ENCODE results near the gene GPR12.

Gene GPR12

DNA sequence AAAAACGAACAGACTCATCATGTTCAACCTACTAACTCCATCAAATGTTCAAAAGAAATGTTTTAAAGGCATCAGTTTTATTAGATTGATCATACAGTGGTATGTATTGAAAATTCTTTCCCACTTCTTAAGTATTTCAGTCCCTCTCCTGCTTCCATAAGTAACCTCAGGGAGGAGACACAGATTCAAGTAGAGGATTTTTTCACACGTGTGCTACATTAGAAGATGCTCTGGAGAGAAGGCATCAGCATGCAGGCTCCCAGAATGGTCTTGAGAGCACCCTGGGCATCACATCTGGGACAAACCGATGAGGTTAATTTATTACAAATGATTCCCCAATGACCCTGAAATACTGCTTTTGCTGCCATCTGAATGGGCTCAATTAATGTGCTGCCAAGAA is 3.6 kb downstream of the GPR12 start:
- Histone ChIP-seq H3K27ac (no peak overlapping the region), H3K4me3 (no peak overlapping the region), H3K36me3 (ENCODE audit: insufficient read depth, low read length) (no peaks in the 10 kb centered on the region), H3K9me3 (ENCODE audit: low read depth, low read length) (no peaks in the 10 kb centered on the region), H3K9ac (ENCODE audit: insufficient read length) (no peak overlapping the region)
- DNase-seq (ENCODE audit: low read depth, low spot score): no peak
- TF ChIP-seq EZH2 (IDR thresholded peaks at IDR 0.05) (peak; percentile 40), POLR2AphosphoS5 (IDR thresholded peaks at IDR 0.05; ENCODE audit: borderline replicate concordance, low read depth, low read length) (no peak)

DNA sequence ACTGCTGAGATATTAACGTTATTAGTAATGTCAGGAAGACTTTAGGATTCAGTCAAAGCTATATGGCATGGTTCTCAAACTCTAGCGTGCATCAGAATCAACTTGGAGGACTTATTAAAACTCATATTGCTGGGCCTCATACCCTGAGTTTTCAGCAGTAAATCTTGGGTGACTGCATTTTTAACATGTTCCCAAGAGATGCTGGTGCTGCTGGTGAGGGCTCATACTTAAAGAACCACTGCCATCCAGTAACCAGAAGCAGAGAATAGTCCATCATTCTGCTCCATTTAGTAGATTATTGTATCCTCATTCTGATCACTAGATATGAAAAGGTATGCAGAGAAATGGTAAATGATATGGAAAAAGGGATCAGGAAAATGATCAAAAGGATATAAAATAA is 7.9 kb downstream of the GPR12 start:
- no peak overlapping the region for H3K27ac ChIP-seq
- no peak overlapping the region for H3K9ac ChIP-seq (ENCODE audit: insufficient read length)
- no peak for TF ChIP-seq FOXP2 (optimal IDR thresholded peaks at IDR 0.05; ENCODE audit: control extremely low read depth, extremely low read length, insufficient read depth)
- H3K4me3 ChIP-seq: no peak overlapping the region
- H3K9me3 ChIP-seq (ENCODE audit: low read depth, low read length): no peaks in the 10 kb centered on the region
- no peak for DNase-seq (ENCODE audit: low read depth, low spot score)
- H3K36me3 ChIP-seq (ENCODE audit: insufficient read depth, low read length): no peaks in the 10 kb centered on the region

- DNase-seq (ENCODE audit: low read depth, low spot score): no peak
- H3K4me3 ChIP-seq: no peak overlapping the region
- TF ChIP-seq POLR2AphosphoS5 (IDR thresholded peaks at IDR 0.05; ENCODE audit: borderline replicate concordance, low read depth, low read length) (no peak), FOXP2 (optimal IDR thresholded peaks at IDR 0.05; ENCODE audit: control extremely low read depth, extremely low read length, insufficient read depth) (no peak), EZH2 (IDR thresholded peaks at IDR 0.05) (no peak)
- H3K27ac ChIP-seq: no peak overlapping the region
- no peak overlapping the region for H3K9ac ChIP-seq (ENCODE audit: insufficient read length)
- H3K36me3 ChIP-seq (ENCODE audit: insufficient read depth, low read length): no peaks in the 10 kb centered on the region
- no peaks in the 10 kb centered on the region for H3K9me3 ChIP-seq (ENCODE audit: low read depth, low read length)
Observed at GRCh38 chr13:26749905-26750304, 10.7 kb downstream of the GPR12 start.

DNA sequence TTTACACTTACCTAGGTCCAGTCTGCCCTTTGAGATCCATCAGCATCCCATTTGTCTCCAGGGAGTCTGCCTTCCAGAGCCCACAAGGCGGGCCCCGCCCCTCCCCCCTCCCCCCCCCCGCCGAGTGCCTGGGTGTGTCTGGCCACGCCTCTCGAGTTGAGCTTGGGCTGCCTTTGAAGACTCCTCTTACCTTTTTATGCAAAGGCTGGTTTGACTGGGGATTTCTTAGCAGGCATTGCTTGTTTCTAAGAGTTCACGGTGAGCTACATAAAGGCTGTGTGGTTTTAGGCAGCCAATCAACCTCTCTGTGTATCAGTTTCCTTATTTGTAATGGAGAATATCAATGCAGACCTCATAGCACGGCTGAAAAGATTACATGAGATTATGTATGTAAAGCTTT is 11.3 kb downstream of the GPR12 start:
- Histone ChIP-seq H3K27ac (no peak overlapping the region), H3K4me3 (no peak overlapping the region), H3K9me3 (ENCODE audit: low read depth, low read length) (no peaks in the 10 kb centered on the region), H3K36me3 (ENCODE audit: insufficient read depth, low read length) (no peaks in the 10 kb centered on the region), H3K9ac (ENCODE audit: insufficient read length) (no peak overlapping the region)
- TF ChIP-seq EZH2 (IDR thresholded peaks at IDR 0.05): no peak
- no peak for TF ChIP-seq FOXP2 (optimal IDR thresholded peaks at IDR 0.05; ENCODE audit: control extremely low read depth, extremely low read length, insufficient read depth)
- no peak for TF ChIP-seq POLR2AphosphoS5 (IDR thresholded peaks at IDR 0.05; ENCODE audit: borderline replicate concordance, low read depth, low read length)
- DNase-seq (ENCODE audit: low read depth, low spot score): no peak

DNA sequence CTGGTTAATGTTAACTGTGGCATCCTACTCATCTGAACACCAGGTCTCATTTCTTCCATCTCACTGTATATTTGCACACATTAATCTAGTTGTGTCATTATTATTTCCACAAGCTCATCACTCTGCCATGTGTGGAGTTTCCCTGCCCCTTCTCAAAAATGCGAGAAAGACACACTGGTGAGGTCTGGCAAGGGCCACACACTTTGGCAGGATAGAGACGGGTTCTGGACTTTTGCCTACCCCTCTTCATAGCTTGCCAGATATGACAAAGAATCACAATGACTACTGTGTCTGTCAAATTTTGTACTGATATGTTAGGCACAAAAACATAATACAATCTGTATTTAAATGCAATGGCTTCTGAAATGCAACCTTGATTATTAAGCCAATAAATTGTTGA is 12.9 kb downstream of the GPR12 start:
- no peak overlapping the region for H3K4me3 ChIP-seq
- H3K9ac ChIP-seq (ENCODE audit: insufficient read length): no peak overlapping the region
- no peaks in the 10 kb centered on the region for H3K9me3 ChIP-seq (ENCODE audit: low read depth, low read length)
- DNase-seq (ENCODE audit: low read depth, low spot score): no peak
- no peak for TF ChIP-seq EZH2 (IDR thresholded peaks at IDR 0.05)
- TF ChIP-seq POLR2AphosphoS5 (IDR thresholded peaks at IDR 0.05; ENCODE audit: borderline replicate concordance, low read depth, low read length): no peak
- no peak for TF ChIP-seq FOXP2 (optimal IDR thresholded peaks at IDR 0.05; ENCODE audit: control extremely low read depth, extremely low read length, insufficient read depth)
- no peaks in the 10 kb centered on the region for H3K36me3 ChIP-seq (ENCODE audit: insufficient read depth, low read length)
- H3K27ac ChIP-seq: no peak overlapping the region

DNA sequence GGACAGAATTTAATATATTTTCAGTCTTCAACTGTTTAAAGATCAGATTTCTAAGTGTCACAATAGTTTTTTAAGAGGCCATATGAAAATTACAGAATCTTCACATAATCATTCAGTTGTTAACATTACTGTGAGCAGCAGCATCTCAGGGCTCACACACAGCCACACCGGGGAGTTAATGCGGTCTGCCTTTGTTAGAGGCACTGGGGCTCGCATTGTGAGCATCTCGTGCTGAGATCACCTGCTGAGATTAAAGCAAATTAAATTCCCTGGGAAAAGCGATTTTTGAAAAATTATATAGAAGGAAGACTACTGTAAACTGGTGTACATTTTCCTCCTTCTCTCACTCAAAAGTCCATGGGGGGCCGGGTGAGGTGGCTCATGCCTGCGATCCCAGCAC is 16.6 kb downstream of the GPR12 start:
- DNase-seq (ENCODE audit: low read depth, low spot score): no peak

GRCh38 chr13:26742691-26743358 is 17.8 kb downstream of the GPR12 start:
- no peak for DNase-seq (ENCODE audit: low read depth, low spot score)
- no peak overlapping the region for H3K4me3 ChIP-seq
- H3K27ac ChIP-seq: no peak overlapping the region
- TF ChIP-seq FOXP2 (optimal IDR thresholded peaks at IDR 0.05; ENCODE audit: control extremely low read depth, extremely low read length, insufficient read depth): no peak
- no peak for TF ChIP-seq POLR2AphosphoS5 (IDR thresholded peaks at IDR 0.05; ENCODE audit: borderline replicate concordance, low read depth, low read length)
- TF ChIP-seq EZH2 (IDR thresholded peaks at IDR 0.05): no peak
- H3K9me3 ChIP-seq (ENCODE audit: low read depth, low read length): no peaks in the 10 kb centered on the region
- H3K36me3 ChIP-seq (ENCODE audit: insufficient read depth, low read length): no peaks in the 10 kb centered on the region
- no peak overlapping the region for H3K9ac ChIP-seq (ENCODE audit: insufficient read length)

More for the DNA sequence above, 16.6 kb downstream of the GPR12 start:
- H3K27ac ChIP-seq: no peak overlapping the region
- no peaks in the 10 kb centered on the region for H3K36me3 ChIP-seq (ENCODE audit: insufficient read depth, low read length)
- no peak overlapping the region for H3K4me3 ChIP-seq
- no peak overlapping the region for H3K9ac ChIP-seq (ENCODE audit: insufficient read length)
- no peaks in the 10 kb centered on the region for H3K9me3 ChIP-seq (ENCODE audit: low read depth, low read length)
- TF ChIP-seq POLR2AphosphoS5 (IDR thresholded peaks at IDR 0.05; ENCODE audit: borderline replicate concordance, low read depth, low read length) (no peak), EZH2 (IDR thresholded peaks at IDR 0.05) (no peak), FOXP2 (optimal IDR thresholded peaks at IDR 0.05; ENCODE audit: control extremely low read depth, extremely low read length, insufficient read depth) (no peak)

GRCh38 chr13:26735677-26736076 is 24.9 kb downstream of the GPR12 start:
- DNase-seq (ENCODE audit: low read depth, low spot score): no peak
- Histone ChIP-seq H3K4me3 (no peak overlapping the region), H3K27ac (no peak overlapping the region), H3K9ac (ENCODE audit: insufficient read length) (no peak overlapping the region), H3K36me3 (ENCODE audit: insufficient read depth, low read length) (no peaks in the 10 kb centered on the region), H3K9me3 (ENCODE audit: low read depth, low read length) (no peaks in the 10 kb centered on the region)
- TF ChIP-seq POLR2AphosphoS5 (IDR thresholded peaks at IDR 0.05; ENCODE audit: borderline replicate concordance, low read depth, low read length) (no peak), EZH2 (IDR thresholded peaks at IDR 0.05) (no peak), FOXP2 (optimal IDR thresholded peaks at IDR 0.05; ENCODE audit: control extremely low read depth, extremely low read length, insufficient read depth) (no peak)

- no peak for DNase-seq (ENCODE audit: low read depth, low spot score)
- TF ChIP-seq EZH2 (IDR thresholded peaks at IDR 0.05): no peak
- TF ChIP-seq FOXP2 (optimal IDR thresholded peaks at IDR 0.05; ENCODE audit: control extremely low read depth, extremely low read length, insufficient read depth): no peak
- TF ChIP-seq POLR2AphosphoS5 (IDR thresholded peaks at IDR 0.05; ENCODE audit: borderline replicate concordance, low read depth, low read length): no peak
- Histone ChIP-seq H3K9me3 (ENCODE audit: low read depth, low read length) (no peaks in the 10 kb centered on the region), H3K36me3 (ENCODE audit: insufficient read depth, low read length) (no peaks in the 10 kb centered on the region), H3K4me3 (no peak overlapping the region), H3K9ac (ENCODE audit: insufficient read length) (no peak overlapping the region), H3K27ac (no peak overlapping the region)
Observed at GRCh38 chr13:26727633-26728032, 33.0 kb downstream of the GPR12 start.
